Measurements from ENCODE around the gene TMEM106C.

TMEM106C gene

DNA sequence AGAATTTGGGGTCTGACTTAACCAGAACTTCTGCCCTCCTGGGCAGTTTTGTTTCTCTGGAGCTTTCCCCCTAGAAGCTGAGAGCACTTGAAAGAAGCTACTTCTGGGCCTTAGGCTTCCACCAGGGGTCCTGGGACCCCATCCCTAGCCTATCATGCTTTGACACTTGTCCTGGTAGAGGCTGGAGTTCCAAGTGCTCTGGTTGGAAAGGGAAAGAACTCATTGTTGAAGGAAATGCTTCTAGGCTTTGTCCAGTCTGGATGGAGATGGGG, 42.3 kb downstream of the TMEM106C start:
- ATAC-seq (replicated peaks; ENCODE audit: extremely low read depth, poor library complexity, severe bottlenecking) (no peak), DNase-seq (ENCODE audit: low spot score in 2 of 2) (no peak)
- Mint-ChIP-seq H3K4me3 (peak overlapping the region; percentile 64), H3K27me3 (peaks cover 94% of the 10 kb centered on the region), H3K27ac (ENCODE audit: low read depth) (no peak overlapping the region), H3K9me3 (no peaks in the 10 kb centered on the region), H3K36me3 (ENCODE audit: insufficient read depth) (peaks cover 3% of the 10 kb centered on the region), H3K4me1 (peaks cover 34% of the 10 kb centered on the region)

DNA sequence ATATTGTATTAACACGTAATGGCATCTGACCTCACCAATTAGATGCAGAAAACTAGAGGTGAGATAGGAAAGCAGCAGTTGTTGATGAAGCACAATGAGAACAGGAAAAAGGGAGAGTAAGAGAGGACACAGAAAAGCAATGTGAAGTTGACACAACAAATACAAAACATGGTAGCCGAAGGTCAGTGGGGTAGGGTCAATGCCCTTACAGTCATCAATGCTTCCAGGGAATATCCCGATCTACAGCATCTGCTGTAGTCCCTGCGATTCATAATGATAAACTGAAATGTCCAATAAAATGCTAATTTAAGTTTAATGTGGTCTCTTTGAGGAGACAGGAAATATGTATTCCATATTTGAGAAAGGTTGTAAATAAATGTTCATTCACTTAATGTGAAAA, 43.8 kb downstream of the TMEM106C start:
- H3K4me1 Mint-ChIP-seq, result peaks cover 19% of the 10 kb centered on the region
- peaks cover 94% of the 10 kb centered on the region for H3K27me3 Mint-ChIP-seq
- DNase-seq (ENCODE audit: low spot score in 2 of 2) (no peak), ATAC-seq (replicated peaks; ENCODE audit: extremely low read depth, poor library complexity, severe bottlenecking) (no peak)
- H3K4me3 Mint-ChIP-seq, result no peak overlapping the region
- H3K27ac Mint-ChIP-seq (ENCODE audit: low read depth), result no peak overlapping the region
- peaks cover 1% of the 10 kb centered on the region for H3K36me3 Mint-ChIP-seq (ENCODE audit: insufficient read depth)
- H3K9me3 Mint-ChIP-seq, result no peaks in the 10 kb centered on the region

DNA sequence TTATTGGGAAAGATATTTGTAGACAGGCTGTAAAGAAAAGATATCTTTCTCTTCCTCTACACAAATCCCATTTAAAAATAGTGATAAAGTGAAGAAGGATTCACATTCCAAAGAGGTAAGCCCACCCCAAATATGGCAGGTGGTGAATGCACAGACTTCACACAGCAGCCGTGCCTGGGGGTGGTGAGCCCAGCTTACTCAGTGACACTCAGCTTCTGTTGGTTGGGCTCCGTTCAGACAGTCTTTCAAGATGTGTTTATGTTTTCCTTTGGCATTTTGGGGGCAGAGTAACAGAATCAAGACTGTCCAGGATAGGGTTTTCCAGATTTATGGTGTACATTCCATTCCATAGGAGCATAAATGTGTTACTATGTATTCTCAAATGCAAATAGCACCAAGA, 45.0 kb downstream of the TMEM106C start:
- DNase-seq (ENCODE audit: low spot score in 2 of 2) (no peak), ATAC-seq (replicated peaks; ENCODE audit: extremely low read depth, poor library complexity, severe bottlenecking) (no peak)
- Mint-ChIP-seq H3K27me3 (peaks cover 93% of the 10 kb centered on the region), H3K36me3 (ENCODE audit: insufficient read depth) (peaks cover 1% of the 10 kb centered on the region), H3K4me1 (peaks cover 11% of the 10 kb centered on the region), H3K27ac (ENCODE audit: low read depth) (no peak overlapping the region), H3K9me3 (no peaks in the 10 kb centered on the region), H3K4me3 (no peak overlapping the region)

DNA sequence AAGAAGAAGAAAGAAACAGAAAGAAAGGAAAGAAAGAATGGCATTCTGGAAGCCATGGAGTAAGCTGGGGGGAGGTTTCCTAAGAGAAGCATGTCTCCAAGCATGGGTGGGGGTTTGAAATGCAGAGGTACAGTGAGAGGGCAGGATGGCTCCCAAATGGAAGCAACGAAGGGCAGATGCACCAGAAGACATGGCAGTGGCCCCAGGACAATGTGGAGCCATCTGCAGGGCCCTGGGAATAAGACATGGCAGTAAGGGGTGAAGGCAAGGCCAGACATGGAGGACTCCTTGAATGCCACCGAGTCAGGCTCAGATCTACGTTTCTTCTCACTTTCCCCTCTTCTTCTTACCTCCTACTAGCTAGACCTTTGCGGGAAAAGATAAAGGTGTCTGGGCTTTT, 45.6 kb downstream of the TMEM106C start:
- no peak overlapping the region for H3K27ac Mint-ChIP-seq (ENCODE audit: low read depth)
- H3K4me3 Mint-ChIP-seq, result no peak overlapping the region
- ATAC-seq (replicated peaks; ENCODE audit: extremely low read depth, poor library complexity, severe bottlenecking) (no peak), DNase-seq (ENCODE audit: low spot score in 2 of 2) (no peak)
- no peaks in the 10 kb centered on the region for H3K9me3 Mint-ChIP-seq
- H3K36me3 Mint-ChIP-seq (ENCODE audit: insufficient read depth), result peaks cover 1% of the 10 kb centered on the region
- peaks cover 87% of the 10 kb centered on the region for H3K27me3 Mint-ChIP-seq
- H3K4me1 Mint-ChIP-seq, result peaks cover 5% of the 10 kb centered on the region

DNA sequence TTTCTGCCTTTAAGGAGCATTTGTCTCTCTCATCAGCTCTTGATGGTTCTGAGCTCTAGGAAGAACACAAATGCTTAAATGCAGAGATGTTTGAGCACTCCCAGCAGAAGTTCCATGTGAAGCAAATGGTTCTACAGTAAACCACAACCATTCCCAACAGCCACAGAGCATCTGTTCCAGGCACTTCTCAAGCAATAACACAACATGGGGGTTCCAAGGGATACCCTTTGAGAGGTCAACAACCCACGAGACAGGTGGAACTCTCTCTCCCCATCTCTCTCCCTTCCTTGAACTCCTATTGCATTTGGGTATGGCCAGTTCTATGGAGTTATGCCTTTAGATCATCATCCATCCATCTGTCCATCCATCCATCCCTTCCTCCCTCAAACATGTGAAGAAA, 46.1 kb downstream of the TMEM106C start:
- no peak overlapping the region for H3K4me3 Mint-ChIP-seq
- H3K27me3 Mint-ChIP-seq, result peaks cover 85% of the 10 kb centered on the region
- no peak for DNase-seq (ENCODE audit: low spot score in 2 of 2)
- peaks cover 1% of the 10 kb centered on the region for H3K36me3 Mint-ChIP-seq (ENCODE audit: insufficient read depth)
- peaks cover 5% of the 10 kb centered on the region for H3K4me1 Mint-ChIP-seq
- no peak for ATAC-seq (replicated peaks; ENCODE audit: extremely low read depth, poor library complexity, severe bottlenecking)
- H3K9me3 Mint-ChIP-seq, result no peaks in the 10 kb centered on the region
- no peak overlapping the region for H3K27ac Mint-ChIP-seq (ENCODE audit: low read depth)

DNA sequence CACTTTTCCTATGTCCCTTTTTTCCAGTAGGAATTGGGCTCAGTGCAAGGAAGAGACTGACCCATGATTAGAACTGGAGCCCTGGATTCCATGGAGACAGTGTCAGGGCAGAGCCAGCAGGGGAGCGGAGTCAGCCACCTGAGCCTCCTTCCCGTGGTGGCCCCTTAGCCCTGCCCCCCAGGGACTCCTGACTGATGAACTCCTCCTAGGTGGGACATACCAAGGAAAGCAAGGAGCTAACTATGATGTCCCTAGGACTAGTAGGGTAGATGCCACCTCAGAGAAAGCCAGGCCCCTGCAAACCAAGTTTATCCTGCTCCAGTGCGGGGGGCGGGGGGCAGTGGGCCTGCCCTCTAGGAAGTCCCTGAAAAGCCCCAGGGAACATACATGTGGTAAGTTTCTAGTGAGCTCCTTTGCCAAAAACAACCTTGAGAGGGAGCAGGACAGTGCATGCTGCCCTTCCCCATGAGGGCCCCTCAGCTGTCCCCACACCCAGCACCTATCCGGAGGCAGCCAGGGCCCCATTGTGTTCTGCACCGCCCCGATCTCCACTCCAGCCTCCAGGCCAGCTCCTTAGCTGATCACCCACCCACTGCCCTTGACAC, 47.1 kb downstream of the TMEM106C start:
- no peak overlapping the region for H3K27ac Mint-ChIP-seq (ENCODE audit: low read depth)
- H3K36me3 Mint-ChIP-seq (ENCODE audit: insufficient read depth), result peaks cover 1% of the 10 kb centered on the region
- H3K4me1 Mint-ChIP-seq, result peaks cover 3% of the 10 kb centered on the region
- H3K4me3 Mint-ChIP-seq, result no peak overlapping the region
- no peaks in the 10 kb centered on the region for H3K9me3 Mint-ChIP-seq
- H3K27me3 Mint-ChIP-seq, result peaks cover 85% of the 10 kb centered on the region
- ATAC-seq (replicated peaks; ENCODE audit: extremely low read depth, poor library complexity, severe bottlenecking) (no peak), DNase-seq (ENCODE audit: low spot score in 2 of 2) (no peak)

DNA sequence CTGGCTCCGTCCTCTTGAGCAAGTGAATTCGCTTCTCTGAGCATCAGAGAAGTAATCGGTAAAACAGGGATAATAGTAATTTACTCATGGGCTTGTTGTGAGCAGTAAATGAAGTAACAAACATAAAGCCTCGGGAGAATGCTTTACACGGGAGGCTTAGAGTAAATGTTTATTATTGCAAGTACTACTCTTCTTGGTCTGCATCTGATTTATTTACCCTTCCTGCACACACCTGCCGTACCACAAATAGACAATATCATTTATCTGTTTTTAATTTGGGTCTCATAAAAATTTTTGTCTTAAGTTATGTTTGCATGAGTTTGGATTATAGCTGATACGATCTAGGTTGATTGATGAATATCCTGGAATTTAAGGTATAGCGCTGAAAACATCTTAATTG, 48.7 kb downstream of the TMEM106C start:
- H3K27ac Mint-ChIP-seq (ENCODE audit: low read depth), result no peak overlapping the region
- H3K4me1 Mint-ChIP-seq, result no peaks in the 10 kb centered on the region
- peaks cover 1% of the 10 kb centered on the region for H3K36me3 Mint-ChIP-seq (ENCODE audit: insufficient read depth)
- no peak overlapping the region for H3K4me3 Mint-ChIP-seq
- no peaks in the 10 kb centered on the region for H3K9me3 Mint-ChIP-seq
- DNase-seq (ENCODE audit: low spot score in 2 of 2) (no peak), ATAC-seq (replicated peaks; ENCODE audit: extremely low read depth, poor library complexity, severe bottlenecking) (no peak)
- peaks cover 79% of the 10 kb centered on the region for H3K27me3 Mint-ChIP-seq

DNA sequence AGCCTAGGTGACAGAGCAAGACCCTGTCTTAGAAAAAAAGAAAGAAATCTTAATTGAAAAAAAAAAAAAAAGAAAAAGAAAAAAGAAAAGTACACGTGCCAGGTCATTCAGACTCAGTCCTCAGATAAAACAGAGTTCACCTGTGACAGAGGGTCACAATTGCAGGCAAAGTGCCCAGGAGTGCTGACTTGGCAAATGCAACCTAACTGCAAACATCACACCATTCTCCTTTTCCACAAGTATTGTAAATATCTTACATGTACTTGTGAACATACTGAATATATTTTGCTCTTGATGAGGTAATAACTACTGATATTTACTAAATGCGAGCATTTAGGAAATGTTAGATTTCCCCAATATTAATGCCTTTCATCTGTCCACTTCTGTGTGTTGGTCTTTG, 49.9 kb downstream of the TMEM106C start:
- Mint-ChIP-seq H3K27ac (ENCODE audit: low read depth) (no peak overlapping the region), H3K9me3 (no peaks in the 10 kb centered on the region), H3K36me3 (ENCODE audit: insufficient read depth) (peaks cover 1% of the 10 kb centered on the region), H3K4me3 (no peak overlapping the region), H3K27me3 (peaks cover 79% of the 10 kb centered on the region), H3K4me1 (no peaks in the 10 kb centered on the region)
- no peak for DNase-seq (ENCODE audit: low spot score in 2 of 2)
- ATAC-seq (replicated peaks; ENCODE audit: extremely low read depth, poor library complexity, severe bottlenecking), result no peak

DNA sequence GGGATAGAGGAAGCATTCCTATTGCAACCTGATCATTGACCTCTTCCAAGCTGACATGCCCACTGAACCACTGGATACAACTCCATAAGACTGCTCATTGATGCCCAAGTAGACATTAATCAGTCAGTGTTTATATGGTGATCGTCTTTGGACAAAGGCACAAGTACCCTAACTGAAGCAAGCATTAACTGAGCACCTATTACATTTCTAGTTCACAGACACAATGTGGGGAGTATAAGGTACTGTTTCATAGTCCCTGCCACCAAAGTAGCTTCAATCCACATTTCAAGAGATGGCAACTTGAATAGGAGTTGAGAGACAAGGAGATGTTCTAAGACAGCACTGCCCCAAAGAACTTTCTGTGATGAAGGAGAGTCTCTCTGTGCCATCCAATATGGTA, 51.7 kb downstream of the TMEM106C start:
- Mint-ChIP-seq H3K36me3 (ENCODE audit: insufficient read depth) (peaks cover 1% of the 10 kb centered on the region), H3K27ac (ENCODE audit: low read depth) (no peak overlapping the region), H3K9me3 (no peaks in the 10 kb centered on the region), H3K27me3 (peaks cover 79% of the 10 kb centered on the region), H3K4me1 (no peaks in the 10 kb centered on the region), H3K4me3 (no peak overlapping the region)
- no peak for DNase-seq (ENCODE audit: low spot score in 2 of 2)
- ATAC-seq (replicated peaks; ENCODE audit: extremely low read depth, poor library complexity, severe bottlenecking), result no peak

DNA sequence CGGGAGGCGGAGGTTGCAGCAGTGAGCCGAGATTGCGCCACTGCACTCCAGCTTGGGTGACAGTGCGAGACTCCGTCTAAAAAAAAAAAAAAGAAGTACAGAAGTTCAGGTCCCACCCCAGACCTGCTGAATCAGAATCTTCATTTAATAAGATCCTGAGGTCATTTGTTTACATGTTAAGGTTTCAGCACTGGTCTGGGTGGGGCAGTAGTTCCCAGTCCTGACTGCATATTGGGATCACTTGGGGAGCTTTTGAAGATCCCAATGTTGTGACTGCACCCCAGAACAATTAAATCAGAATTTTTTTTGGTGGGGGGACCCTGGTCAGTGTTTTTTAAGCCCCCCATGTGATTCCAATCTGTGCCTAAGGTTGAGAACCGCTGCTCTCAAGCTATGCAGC, 52.6 kb downstream of the TMEM106C start:
- Mint-ChIP-seq H3K4me1 (no peaks in the 10 kb centered on the region), H3K36me3 (ENCODE audit: insufficient read depth) (peaks cover 1% of the 10 kb centered on the region), H3K27ac (ENCODE audit: low read depth) (no peak overlapping the region), H3K9me3 (no peaks in the 10 kb centered on the region), H3K4me3 (no peak overlapping the region), H3K27me3 (peaks cover 78% of the 10 kb centered on the region)
- DNase-seq (ENCODE audit: low spot score in 2 of 2), result no peak
- ATAC-seq (replicated peaks; ENCODE audit: extremely low read depth, poor library complexity, severe bottlenecking), result no peak

DNA sequence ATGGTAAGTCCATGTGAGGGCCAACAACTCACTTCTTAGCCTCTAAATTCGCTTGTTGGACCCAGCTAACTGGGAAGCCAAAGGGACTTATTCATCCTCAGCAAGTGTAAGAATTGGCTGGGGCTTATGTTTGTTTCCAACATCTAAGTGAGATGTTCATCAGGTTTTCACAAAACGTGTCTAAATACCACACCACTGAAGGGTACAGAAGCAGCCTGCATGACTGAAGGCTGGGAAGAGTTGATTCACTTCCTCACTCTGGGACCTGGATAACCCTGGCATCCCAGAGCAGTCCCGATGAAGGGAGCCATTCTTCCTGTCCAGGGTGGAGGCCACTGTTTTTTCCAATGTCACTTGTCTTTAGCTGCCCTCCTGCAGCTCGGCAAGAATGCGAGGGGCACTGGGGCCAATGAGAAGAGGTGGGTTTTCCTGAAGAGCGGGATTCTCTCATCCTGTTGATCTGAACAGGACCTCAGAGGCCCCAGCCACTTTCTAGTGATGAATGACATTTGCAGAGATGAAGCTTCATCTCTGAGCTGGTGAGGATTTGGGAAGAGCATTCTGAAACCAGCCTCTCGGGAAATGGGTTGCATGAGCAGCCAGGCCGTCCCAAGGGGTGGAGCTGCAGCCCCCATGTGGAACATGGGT, 53.1 kb downstream of the TMEM106C start:
- Mint-ChIP-seq H3K36me3 (ENCODE audit: insufficient read depth) (no peaks in the 10 kb centered on the region), H3K9me3 (no peaks in the 10 kb centered on the region), H3K4me3 (no peak overlapping the region), H3K27ac (ENCODE audit: low read depth) (no peak overlapping the region), H3K4me1 (no peaks in the 10 kb centered on the region), H3K27me3 (peaks cover 78% of the 10 kb centered on the region)
- no peak for ATAC-seq (replicated peaks; ENCODE audit: extremely low read depth, poor library complexity, severe bottlenecking)
- no peak for DNase-seq (ENCODE audit: low spot score in 2 of 2)

DNA sequence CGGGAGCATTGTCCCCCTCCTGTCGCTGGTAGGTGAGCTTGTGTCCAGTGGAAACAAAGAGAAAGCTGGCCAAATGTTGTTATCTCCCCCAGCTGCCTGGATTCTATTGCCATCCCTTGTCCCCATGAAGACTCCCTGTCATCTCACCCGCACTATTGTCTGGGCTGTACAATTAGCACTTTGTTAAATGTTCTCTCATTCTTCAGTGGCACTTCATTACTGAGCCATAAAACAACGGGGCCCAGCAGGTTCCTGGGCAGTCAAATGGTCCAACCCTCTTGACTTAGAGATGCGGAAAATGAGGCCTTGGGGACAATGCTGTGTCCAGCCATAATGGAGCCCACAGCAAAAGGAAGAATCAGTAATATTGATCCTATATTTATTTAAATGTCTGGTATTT, 54.1 kb downstream of the TMEM106C start:
- ATAC-seq (replicated peaks; ENCODE audit: extremely low read depth, poor library complexity, severe bottlenecking), result no peak

DNA sequence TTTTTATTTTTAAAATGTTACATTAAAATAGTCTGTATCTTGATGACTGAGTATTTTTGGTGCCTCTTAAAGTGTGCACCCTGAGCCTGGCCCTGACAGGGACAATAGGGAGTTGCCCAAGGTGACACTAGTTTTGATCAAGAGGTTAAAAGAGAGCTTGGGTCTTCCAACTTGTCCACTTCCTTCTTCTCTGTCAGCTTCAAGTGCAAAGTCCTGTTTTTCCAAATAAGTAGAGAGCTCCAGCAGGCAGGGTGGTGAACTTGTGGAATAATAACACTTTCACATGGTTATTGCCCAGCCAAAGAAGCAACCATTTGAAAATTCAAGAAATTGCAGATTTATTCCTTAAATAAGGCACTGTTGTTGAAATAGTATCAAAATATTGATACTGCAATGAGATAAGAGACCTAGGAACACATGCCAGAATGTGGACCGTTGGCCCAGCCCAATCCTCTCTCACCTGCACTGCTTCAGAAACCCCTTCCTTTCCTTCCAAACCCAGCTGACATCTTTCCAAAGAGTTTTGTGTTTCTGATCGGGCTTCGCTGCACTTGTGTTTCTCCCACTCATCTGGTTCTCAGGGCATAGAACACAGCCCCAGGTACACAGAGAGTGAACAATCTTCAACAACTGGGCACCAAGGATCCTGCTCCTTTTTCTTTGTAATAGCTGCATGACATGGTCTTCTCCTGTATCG, 54.7 kb downstream of the TMEM106C start:
- no peak for ATAC-seq (replicated peaks; ENCODE audit: extremely low read depth, poor library complexity, severe bottlenecking)

More for the DNA sequence above, 54.1 kb downstream of the TMEM106C start:
- peaks cover 78% of the 10 kb centered on the region for H3K27me3 Mint-ChIP-seq
- no peaks in the 10 kb centered on the region for H3K36me3 Mint-ChIP-seq (ENCODE audit: insufficient read depth)
- no peaks in the 10 kb centered on the region for H3K4me1 Mint-ChIP-seq
- H3K27ac Mint-ChIP-seq (ENCODE audit: low read depth), result no peak overlapping the region
- H3K9me3 Mint-ChIP-seq, result no peaks in the 10 kb centered on the region
- H3K4me3 Mint-ChIP-seq, result no peak overlapping the region
- no peak for DNase-seq (ENCODE audit: low spot score in 2 of 2)

More for the DNA sequence above, 54.7 kb downstream of the TMEM106C start:
- no peak for DNase-seq (ENCODE audit: low spot score in 2 of 2)
- H3K36me3 Mint-ChIP-seq (ENCODE audit: insufficient read depth), result no peaks in the 10 kb centered on the region
- no peak overlapping the region for H3K27ac Mint-ChIP-seq (ENCODE audit: low read depth)
- H3K4me3 Mint-ChIP-seq, result no peak overlapping the region
- no peaks in the 10 kb centered on the region for H3K4me1 Mint-ChIP-seq
- H3K9me3 Mint-ChIP-seq, result no peaks in the 10 kb centered on the region
- H3K27me3 Mint-ChIP-seq, result peaks cover 78% of the 10 kb centered on the region

Measured in central memory CD8-positive, alpha-beta T cell (primary cell).